Measurements from ENCODE around the gene TPH2. TPM values are rescaled to one million over a fixed set of nuclear protein-coding genes. Genes with fewer than 3 reads are reported as not detected.

TPH2 gene
- polyA plus RNA-seq, 1 donor (not counting 4 experiments of a cell fraction or from before 2014, with no cell fraction given) = not detected

DNA sequence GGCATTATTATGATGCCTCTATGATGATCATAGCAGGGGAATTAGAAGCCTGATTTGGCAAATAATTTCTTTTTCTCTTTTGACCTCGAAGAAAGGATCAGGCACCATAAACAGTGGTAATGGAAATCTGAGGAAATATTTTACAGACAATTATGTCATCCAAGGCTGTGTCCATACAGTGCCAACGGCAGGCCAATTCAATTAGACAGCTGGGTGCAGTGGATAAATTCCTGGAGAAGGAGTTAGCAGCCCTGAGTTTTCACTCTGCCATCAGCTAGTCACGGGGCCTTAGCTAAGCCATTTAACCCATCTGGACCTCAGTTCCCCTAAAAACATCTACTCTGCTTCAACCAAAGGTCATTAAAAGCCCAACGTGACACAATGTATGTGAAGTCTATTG lies 4.1 kb downstream of the TPH2 start:
- TF ChIP-seq EZH2 (IDR thresholded peaks at IDR 0.05; ENCODE audit: low read length) = no peak
- TF ChIP-seq, protein P1, sequence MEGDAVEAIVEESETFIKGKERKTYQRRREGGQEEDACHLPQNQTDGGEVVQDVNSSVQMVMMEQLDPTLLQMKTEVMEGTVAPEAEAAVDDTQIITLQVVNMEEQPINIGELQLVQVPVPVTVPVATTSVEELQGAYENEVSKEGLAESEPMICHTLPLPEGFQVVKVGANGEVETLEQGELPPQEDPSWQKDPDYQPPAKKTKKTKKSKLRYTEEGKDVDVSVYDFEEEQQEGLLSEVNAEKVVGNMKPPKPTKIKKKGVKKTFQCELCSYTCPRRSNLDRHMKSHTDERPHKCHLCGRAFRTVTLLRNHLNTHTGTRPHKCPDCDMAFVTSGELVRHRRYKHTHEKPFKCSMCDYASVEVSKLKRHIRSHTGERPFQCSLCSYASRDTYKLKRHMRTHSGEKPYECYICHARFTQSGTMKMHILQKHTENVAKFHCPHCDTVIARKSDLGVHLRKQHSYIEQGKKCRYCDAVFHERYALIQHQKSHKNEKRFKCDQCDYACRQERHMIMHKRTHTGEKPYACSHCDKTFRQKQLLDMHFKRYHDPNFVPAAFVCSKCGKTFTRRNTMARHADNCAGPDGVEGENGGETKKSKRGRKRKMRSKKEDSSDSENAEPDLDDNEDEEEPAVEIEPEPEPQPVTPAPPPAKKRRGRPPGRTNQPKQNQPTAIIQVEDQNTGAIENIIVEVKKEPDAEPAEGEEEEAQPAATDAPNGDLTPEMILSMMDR (optimal IDR thresholded peaks at IDR 0.05 in 1 of 3, IDR thresholded peaks at IDR 0.05 in 1 of 3, conservative IDR thresholded peaks at IDR 0.05 in 1 of 3; ENCODE audit: extremely low read depth in 1 of 3, insufficient read depth in 2 of 3, low read length in 3 of 3) = no peak

GRCh38 chr12:71945121-71945520 lies 6.5 kb downstream of the TPH2 start:
- no peak overlapping the region for H3K9ac ChIP-seq (ENCODE audit: control insufficient read depth, extremely low read depth, insufficient read depth, low read length)
- no peaks in the 10 kb centered on the region for H3K9me1 ChIP-seq (ENCODE audit: control insufficient read depth, extremely low read depth, insufficient read depth, low read length)
- H3K4me3 ChIP-seq (ENCODE audit: control insufficient read depth in 2 of 3, extremely low read depth in 1 of 3, insufficient read depth in 2 of 3, low read depth in 1 of 3, low read length in 3 of 3) = no peak overlapping the region
- H3K27me3 ChIP-seq (ENCODE audit: control insufficient read depth, extremely low read depth, insufficient read depth, low read length) = no peaks in the 10 kb centered on the region
- no peaks in the 10 kb centered on the region for H3K79me2 ChIP-seq (ENCODE audit: control insufficient read depth, insufficient read depth, low read length)
- dilution Hi-C loops (cut with MboI; ENCODE audit: extremely low pct_ligation_motif_present, low sequenced_read_pairs) = no loop called here
- H4K20me1 ChIP-seq (ENCODE audit: control insufficient read depth, extremely low read depth, insufficient read depth, low read length) = no peaks in the 10 kb centered on the region
- H3K36me3 ChIP-seq (ENCODE audit: control insufficient read depth in 2 of 2, extremely low read depth in 1 of 2, insufficient read depth in 2 of 2, low read length in 2 of 2) = no peaks in the 10 kb centered on the region
- FAIRE-seq = no peak
- H3K4me1 ChIP-seq (ENCODE audit: control insufficient read depth, extremely low read depth, insufficient read depth, low read length) = no peaks in the 10 kb centered on the region
- no peak overlapping the region for H2AFZ ChIP-seq (ENCODE audit: control insufficient read depth, low read length)
- DNase-seq (ENCODE audit: low read depth, low spot score) = no peak
- no peak overlapping the region for H3K4me2 ChIP-seq (ENCODE audit: control insufficient read depth, extremely low read depth, insufficient read depth, low read depth, low read length)
- TF ChIP-seq, protein P1 (optimal IDR thresholded peaks at IDR 0.05 in 1 of 3, IDR thresholded peaks at IDR 0.05 in 1 of 3, conservative IDR thresholded peaks at IDR 0.05 in 1 of 3; ENCODE audit: extremely low read depth in 1 of 3, insufficient read depth in 2 of 3, low read length in 3 of 3) = no peak
- TF ChIP-seq EZH2 (IDR thresholded peaks at IDR 0.05; ENCODE audit: low read length) = no peak
- H3K9me3 ChIP-seq (ENCODE audit: control insufficient read depth, low read depth, low read length) = no peaks in the 10 kb centered on the region
- H3K27ac ChIP-seq (ENCODE audit: control insufficient read depth, insufficient read depth, low read length) = no peak overlapping the region

More for the DNA sequence above, 4.1 kb downstream of the TPH2 start:
- Histone ChIP-seq H2AFZ (ENCODE audit: control insufficient read depth, low read length) (no peak overlapping the region), H3K36me3 (ENCODE audit: control insufficient read depth in 2 of 2, extremely low read depth in 1 of 2, insufficient read depth in 2 of 2, low read length in 2 of 2) (no peaks in the 10 kb centered on the region), H3K4me1 (ENCODE audit: control insufficient read depth, extremely low read depth, insufficient read depth, low read length) (no peaks in the 10 kb centered on the region), H3K9ac (ENCODE audit: control insufficient read depth, extremely low read depth, insufficient read depth, low read length) (no peak overlapping the region), H3K27me3 (ENCODE audit: control insufficient read depth, extremely low read depth, insufficient read depth, low read length) (no peaks in the 10 kb centered on the region), H3K4me2 (ENCODE audit: control insufficient read depth, extremely low read depth, insufficient read depth, low read depth, low read length) (no peak overlapping the region), H3K9me1 (ENCODE audit: control insufficient read depth, extremely low read depth, insufficient read depth, low read length) (no peaks in the 10 kb centered on the region), H3K4me3 (ENCODE audit: control insufficient read depth in 2 of 3, extremely low read depth in 1 of 3, insufficient read depth in 2 of 3, low read depth in 1 of 3, low read length in 3 of 3) (no peak overlapping the region), H4K20me1 (ENCODE audit: control insufficient read depth, extremely low read depth, insufficient read depth, low read length) (no peaks in the 10 kb centered on the region), H3K79me2 (ENCODE audit: control insufficient read depth, insufficient read depth, low read length) (no peaks in the 10 kb centered on the region), H3K9me3 (ENCODE audit: control insufficient read depth, low read depth, low read length) (no peaks in the 10 kb centered on the region), H3K27ac (ENCODE audit: control insufficient read depth, insufficient read depth, low read length) (no peak overlapping the region)
- FAIRE-seq (no peak), DNase-seq (ENCODE audit: low read depth, low spot score) (no peak)
- dilution Hi-C loops (cut with MboI; ENCODE audit: extremely low pct_ligation_motif_present, low sequenced_read_pairs) = no loop called here

Measured in keratinocyte (primary cell).